HG03565 (cell line): ENCODE measurements around the gene GAS6.

ENCODE experiments used
- ATAC-seq: cut with Tn5 transposase; IDR thresholded peaks from one replicate; pipeline ENCODE4 v1.9.1; 2021; ENCODE audit warnings: mild to moderate bottlenecking, moderate library complexity; ENCODE audit not compliant: unreplicated experiment

The GAS6 gene

GRCh38 chr13:113777311-113778260 lies 86.3 kb downstream of the GAS6 start:
- no peak for ATAC-seq

GRCh38 chr13:113776231-113777125 lies 87.4 kb downstream of the GAS6 start:
- no peak for ATAC-seq

GRCh38 chr13:113775451-113776145 lies 88.3 kb downstream of the GAS6 start:
- no peak for ATAC-seq

GRCh38 chr13:113774177-113775107 lies 89.4 kb downstream of the GAS6 start:
- no peak for ATAC-seq

GRCh38 chr13:113771709-113772331 lies 92.1 kb downstream of the GAS6 start:
- ATAC-seq = no peak

DNA sequence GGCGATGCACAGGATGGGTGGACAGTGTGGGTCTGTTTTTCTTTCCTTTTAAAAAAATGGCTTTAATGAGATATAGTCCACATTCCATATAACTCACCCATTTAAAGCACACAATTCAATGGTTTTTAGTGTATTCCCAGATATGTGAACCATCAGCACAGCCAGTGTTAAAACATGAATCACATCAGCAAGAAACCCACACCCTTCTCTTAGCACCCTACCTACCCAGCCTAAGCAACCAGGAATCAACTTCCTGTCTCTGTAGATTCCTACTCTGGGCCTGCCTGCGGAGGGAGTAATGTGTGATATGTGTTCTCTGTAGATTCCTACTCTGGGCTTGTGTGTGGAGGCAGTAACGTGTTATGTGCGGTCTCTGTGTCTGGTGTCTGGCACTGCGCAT lies 92.9 kb downstream of the GAS6 start:
- ATAC-seq = no peak
